Naive thymus-derived CD4-positive, alpha-beta T cell (primary cell): ENCODE data around the gene IL13RA2. TPM values are rescaled to one million over a fixed set of nuclear protein-coding genes. Genes with fewer than 3 reads are reported as not detected.

ENCODE experiments used
- ATAC-seq: fragments of 150-1000 bp; cut with Tn5 transposase; 2 replicates; pipeline ENCODE4 v1.10.0; 2021; ENCODE audit warnings: mild to moderate bottlenecking, moderate library complexity
- CTCF ChIA-PET: fragments of 350-600 bp; sonication (Branson Sonifier 250); formaldehyde crosslinking; loops from one replicate; lab custom pipeline; 2021; ENCODE audit warnings: antibody characterized with exemption; lab: Charles Lee
- POLR2A ChIA-PET: fragments of 350-600 bp; sonication (Branson Sonifier 250); formaldehyde crosslinking; loops from one replicate; lab custom pipeline; 2021; ENCODE audit warnings: antibody characterized with exemption, inconsistent platforms; lab: Charles Lee
- DNase-seq, 9 donors: peaks; one replicate each; pipeline versions ENCODE4 v3.0.0 to v3.0.0-alpha.2; 2020 to 2022; ENCODE audit warnings: mixed read lengths in 1 of 9
- H3K27ac ChIP-seq: one replicate; pipeline ENCODE4 v1.7.0; 2013; ENCODE audit warnings: mild to moderate bottlenecking, low read depth, low read length, moderate library complexity
- H3K27me3 ChIP-seq, 2 donors: one replicate each; pipeline ENCODE4 v1.7.0; 2013; ENCODE audit warnings: low read length in 2 of 2, mild to moderate bottlenecking in 2 of 2, moderate library complexity in 2 of 2; ENCODE audit not compliant: control insufficient read depth in 2 of 2, insufficient read depth in 2 of 2
- H3K36me3 ChIP-seq, 3 experiments: 1 replicate in 2 of 3; 2 replicates in 1 of 3; pipeline ENCODE4 v1.7.0; 2013; ENCODE audit warnings: low read length in 3 of 3, mild to moderate bottlenecking in 3 of 3, moderate library complexity in 1 of 3; ENCODE audit not compliant: insufficient read depth in 3 of 3, control insufficient read depth in 2 of 3
- H3K4me1 ChIP-seq, 2 donors: one replicate each; pipeline ENCODE4 v1.7.0; 2013; ENCODE audit warnings: low read length in 2 of 2, mild to moderate bottlenecking in 2 of 2, moderate library complexity in 1 of 2; ENCODE audit not compliant: control insufficient read depth in 2 of 2, insufficient read depth in 2 of 2
- H3K4me3 ChIP-seq: 2 replicates; pipeline ENCODE4 v1.7.0; 2013; ENCODE audit warnings: mild to moderate bottlenecking, low read length
- H3K9me3 ChIP-seq, 3 experiments: 1 replicate in 2 of 3; 2 replicates in 1 of 3; pipeline ENCODE4 v1.7.0; 2013; ENCODE audit warnings: low read length in 3 of 3; ENCODE audit not compliant: control insufficient read depth in 2 of 3
- H3K27ac Mint-ChIP-seq, 9 donors: one replicate each; pipeline ENCODE4 v1.8.0; 2020 to 2022; ENCODE audit warnings: mixed read lengths in 9 of 9, mild to moderate bottlenecking in 8 of 9, moderate library complexity in 5 of 9, inconsistent platforms in 2 of 9
- H3K27me3 Mint-ChIP-seq, 5 donors: one replicate each; pipeline ENCODE4 v1.8.0; 2021 to 2022; ENCODE audit warnings: mixed read lengths in 5 of 5, mild to moderate bottlenecking in 1 of 5
- H3K36me3 Mint-ChIP-seq, 5 donors: one replicate each; pipeline ENCODE4 v1.8.0; 2020 to 2022; ENCODE audit warnings: mixed read lengths in 5 of 5, mild to moderate bottlenecking in 3 of 5, inconsistent platforms in 1 of 5
- H3K4me1 Mint-ChIP-seq, 7 donors: one replicate each; pipeline ENCODE4 v1.8.0; 2020 to 2022; ENCODE audit warnings: mixed read lengths in 7 of 7, mild to moderate bottlenecking in 3 of 7, inconsistent platforms in 1 of 7
- H3K4me3 Mint-ChIP-seq, 10 donors: one replicate each; pipeline ENCODE4 v1.8.0; 2020 to 2022; ENCODE audit warnings: mild to moderate bottlenecking in 10 of 10, mixed read lengths in 10 of 10, moderate library complexity in 6 of 10, inconsistent platforms in 2 of 10
- H3K9me3 Mint-ChIP-seq, 11 donors: one replicate each; pipeline ENCODE4 v1.8.0; 2020 to 2022; ENCODE audit warnings: mixed read lengths in 11 of 11, mild to moderate bottlenecking in 4 of 11, inconsistent platforms in 1 of 11, moderate library complexity in 1 of 11
- intact Hi-C, 2 donors: fragments of 100-400 bp; cut with micrococcal nuclease; formaldehyde crosslinking; loops; one replicate each; pipeline ENCODE4 v1.15.1; 2023
- polyA plus RNA-seq, 2 donors: library from polyadenylated mRNA; unstranded; fragments of 300-500 nt; fragmentation: Illumina TruSeq; gene quantifications; one replicate each; pipeline ENCODE4 v1.2.3, GENCODE V29; 2021
- total RNA-seq, 6 experiments: library from RNA in 5 of 6; stranded (reverse) in 5 of 6; gene quantifications; 1 replicate in 5 of 6; 2 replicates in 1 of 6; pipeline ENCODE4 v1.2.3 and lab custom pipeline; 2021 to 2026

IL13RA2 gene
- total and polyA plus RNA-seq, 7 experiments from 2014 or later, result not detected

- no peaks in the 10 kb centered on the region for H3K27me3 ChIP-seq
- ATAC-seq (no peak), DNase-seq (no peak)
- POLR2A ChIA-PET, result no interaction called here
- no peaks in the 10 kb centered on the region for H3K4me1 Mint-ChIP-seq
- no peaks in the 10 kb centered on the region for H3K27me3 Mint-ChIP-seq
- intact Hi-C loops, result no loop called here
- no peak overlapping the region for H3K4me3 ChIP-seq
- H3K27ac Mint-ChIP-seq, result no peak overlapping the region
- H3K4me3 Mint-ChIP-seq, result no peak overlapping the region
- H3K9me3 ChIP-seq, result no peaks in the 10 kb centered on the region
- no peaks in the 10 kb centered on the region for H3K36me3 ChIP-seq
- no peaks in the 10 kb centered on the region for H3K36me3 Mint-ChIP-seq
- no peaks in the 10 kb centered on the region for H3K4me1 ChIP-seq
- no peak overlapping the region for H3K27ac ChIP-seq
- CTCF ChIA-PET, result no interaction called here
- H3K9me3 Mint-ChIP-seq, result peaks cover 0 to 4% (median 0%) of the 10 kb centered on the region in 11 donors
Measured at GRCh38 chrX:114964374-114964773, 53.0 kb downstream of the IL13RA2 start.

- no peak overlapping the region for H3K4me3 ChIP-seq
- CTCF ChIA-PET, result no interaction called here
- POLR2A ChIA-PET, result no interaction called here
Measured at GRCh38 chrX:114962209-114962608, 55.2 kb downstream of the IL13RA2 start.

GRCh38 chrX:114959729-114960128 lies 57.7 kb downstream of the IL13RA2 start:
- Histone ChIP-seq H3K4me1 (no peaks in the 10 kb centered on the region), H3K4me3 (no peak overlapping the region), H3K36me3 (no peaks in the 10 kb centered on the region), H3K27me3 (no peaks in the 10 kb centered on the region), H3K9me3 (no peaks in the 10 kb centered on the region), H3K27ac (no peak overlapping the region)
- CTCF ChIA-PET, result no interaction called here
- POLR2A ChIA-PET, result no interaction called here
- Mint-ChIP-seq H3K36me3 (no peaks in the 10 kb centered on the region), H3K9me3 (no peaks in the 10 kb centered on the region), H3K4me3 (no peak overlapping the region), H3K4me1 (no peaks in the 10 kb centered on the region), H3K27ac (no peak overlapping the region), H3K27me3 (no peaks in the 10 kb centered on the region)
- intact Hi-C loops, result no loop called here
- no peak for DNase-seq
- no peak for ATAC-seq

More at GRCh38 chrX:114962209-114962608, 55.2 kb downstream of the IL13RA2 start:
- Histone ChIP-seq H3K4me1 (no peaks in the 10 kb centered on the region), H3K36me3 (no peaks in the 10 kb centered on the region), H3K27me3 (no peaks in the 10 kb centered on the region), H3K27ac (no peak overlapping the region), H3K9me3 (no peaks in the 10 kb centered on the region)
- intact Hi-C loops, result no loop called here
- DNase-seq, result no peak
- H3K9me3 Mint-ChIP-seq, result peaks cover 0 to 4% (median 0%) of the 10 kb centered on the region in 11 donors
- H3K27ac Mint-ChIP-seq, result no peak overlapping the region
- ATAC-seq, result no peak
- no peaks in the 10 kb centered on the region for H3K4me1 Mint-ChIP-seq
- no peaks in the 10 kb centered on the region for H3K36me3 Mint-ChIP-seq
- H3K4me3 Mint-ChIP-seq, result no peak overlapping the region
- no peaks in the 10 kb centered on the region for H3K27me3 Mint-ChIP-seq

Other genes starting within 250 kb of the IL13RA2 start
- gene RBMXL3, start 171.8 kb upstream of the IL13RA2 start, total RNA-seq, result not detected
- not detected for gene RBMXL3, start 171.8 kb upstream of the IL13RA2 start, polyA plus RNA-seq
- not detected for gene LRCH2, start 216.5 kb upstream of the IL13RA2 start, total RNA-seq
- gene LRCH2, start 216.5 kb upstream of the IL13RA2 start, polyA plus RNA-seq, result not detected